Ishikawa (cell line): ENCODE measurements around the gene RSU1.

Experiments used
- CEBPB ChIP-seq: IDR thresholded peaks from 2 replicates; pipeline ENCODE4 v1.6.1; 2012
- EP300 ChIP-seq: IDR thresholded peaks from 2 replicates; pipeline ENCODE4 v1.6.1; 2012; ENCODE audit warnings: borderline replicate concordance
- FOXM1 ChIP-seq: IDR thresholded peaks from 2 replicates; pipeline ENCODE4 v1.6.1; 2012; ENCODE audit warnings: low read depth, borderline replicate concordance
- MAX ChIP-seq: IDR thresholded peaks from 2 replicates; pipeline ENCODE4 v1.6.1; 2012
- NFIC ChIP-seq: IDR thresholded peaks from 2 replicates; pipeline ENCODE4 v1.6.1; 2012
- RAD21 ChIP-seq: IDR thresholded peaks from 2 replicates; pipeline ENCODE4 v1.6.1; 2012; ENCODE audit warnings: low read depth
- REST ChIP-seq: IDR thresholded peaks from 2 replicates; pipeline ENCODE4 v1.6.1; 2012; ENCODE audit warnings: low read depth, mild to moderate bottlenecking
- TAF1 ChIP-seq: IDR thresholded peaks from 2 replicates; pipeline ENCODE4 v1.6.1; 2012; ENCODE audit warnings: low read depth, mild to moderate bottlenecking

- TF ChIP-seq CEBPB: no peak
- TF ChIP-seq MAX: no peak
- no peak for TF ChIP-seq EP300
- TF ChIP-seq FOXM1: no peak
- TF ChIP-seq NFIC: no peak
- no peak for TF ChIP-seq TAF1
- TF ChIP-seq RAD21: no peak
- no peak for TF ChIP-seq REST
These were observed 11.5 kb upstream of the RSU1 start for GRCh38 chr10:16828701-16829175.
